ENCODE data around the gene MLLT3.

MLLT3 gene

GRCh38 chr9:20403346-20403745 is 219.0 kb downstream of the MLLT3 start:
- H3K27ac Mint-ChIP-seq = peak overlapping the region; percentile 39
- peaks cover 18% of the 10 kb centered on the region for H3K36me3 Mint-ChIP-seq (ENCODE audit: low read depth)
- H3K27me3 Mint-ChIP-seq (ENCODE audit: low read depth) = no peaks in the 10 kb centered on the region
- H3K9me3 Mint-ChIP-seq = no peaks in the 10 kb centered on the region
- no peak for DNase-seq (ENCODE audit: low spot score)
- H3K4me3 Mint-ChIP-seq = no peak overlapping the region
- peaks cover 32% of the 10 kb centered on the region for H3K4me1 Mint-ChIP-seq (ENCODE audit: low read depth)

DNA sequence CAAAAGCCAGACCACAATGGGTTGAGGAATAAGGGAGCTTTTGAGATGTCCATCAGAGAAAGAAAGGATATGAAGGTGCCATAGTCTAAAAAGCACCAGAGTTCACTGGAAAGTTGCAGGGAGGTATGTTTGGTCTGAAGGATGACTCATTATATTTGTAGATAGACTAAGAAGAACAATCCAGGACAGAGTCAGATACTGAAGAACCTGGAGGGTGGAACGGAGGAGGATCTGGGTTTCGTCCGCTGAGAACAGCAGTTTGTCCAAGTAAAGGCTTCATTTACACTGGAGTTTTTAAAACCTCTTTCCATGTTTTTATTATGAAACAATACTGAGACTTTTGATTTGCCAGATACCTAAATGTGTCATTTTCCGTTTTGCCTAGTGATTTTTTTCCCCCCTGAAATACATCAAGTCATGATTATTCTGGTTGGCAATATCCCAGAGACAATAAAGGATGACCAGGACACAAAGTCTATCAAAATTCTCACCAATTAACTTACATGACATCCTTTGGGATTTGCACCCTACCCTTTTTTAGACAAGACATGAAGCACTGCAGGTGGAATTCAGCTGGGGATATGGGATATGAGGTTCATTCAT is 219.9 kb downstream of the MLLT3 start:
- no peaks in the 10 kb centered on the region for H3K9me3 Mint-ChIP-seq
- peak overlapping the region; percentile 30 for H3K4me3 Mint-ChIP-seq
- peaks cover 33% of the 10 kb centered on the region for H3K4me1 Mint-ChIP-seq (ENCODE audit: low read depth)
- H3K27ac Mint-ChIP-seq = no peak overlapping the region
- H3K36me3 Mint-ChIP-seq (ENCODE audit: low read depth) = peaks cover 16% of the 10 kb centered on the region
- no peak for DNase-seq (ENCODE audit: low spot score)
- no peaks in the 10 kb centered on the region for H3K27me3 Mint-ChIP-seq (ENCODE audit: low read depth)

DNA sequence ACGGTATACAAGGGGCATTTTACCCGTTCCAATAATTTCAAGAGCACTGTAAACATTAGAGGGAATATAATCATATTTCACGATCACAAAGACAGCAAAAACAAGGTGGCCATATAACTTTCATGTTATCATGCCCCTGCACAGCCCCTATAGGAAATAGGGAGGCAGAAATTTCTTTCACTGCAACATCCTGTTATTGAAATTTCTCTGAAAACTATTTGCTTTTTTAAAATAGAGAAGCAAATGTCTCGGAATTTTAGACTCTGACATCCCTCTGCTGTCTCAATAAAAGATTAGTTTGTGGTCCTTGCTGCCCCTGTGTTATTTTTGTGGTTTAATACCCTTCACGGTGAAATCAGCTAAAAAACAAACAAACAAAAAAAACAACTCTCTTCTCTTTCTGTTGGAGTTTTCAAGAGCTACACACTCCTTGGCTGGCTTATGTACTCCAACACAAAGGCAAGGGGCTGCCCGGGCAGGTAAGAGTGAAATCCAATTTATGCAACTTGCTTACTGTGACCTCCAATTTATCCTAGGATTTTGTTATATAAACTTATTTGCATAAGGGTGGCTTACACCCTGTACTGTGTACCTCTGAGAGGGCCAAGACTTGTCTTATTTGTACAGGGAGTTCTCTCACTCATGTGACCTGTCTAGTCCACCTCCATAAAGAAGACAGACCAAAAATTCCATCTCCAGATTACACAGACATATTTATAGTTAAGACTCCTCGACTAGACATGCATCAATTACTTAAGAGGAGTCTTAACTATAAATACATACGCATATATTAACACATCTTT is 223.6 kb downstream of the MLLT3 start:
- Mint-ChIP-seq H3K4me1 (ENCODE audit: low read depth) (peaks cover 30% of the 10 kb centered on the region), H3K4me3 (no peak overlapping the region), H3K27ac (no peak overlapping the region)

DNA sequence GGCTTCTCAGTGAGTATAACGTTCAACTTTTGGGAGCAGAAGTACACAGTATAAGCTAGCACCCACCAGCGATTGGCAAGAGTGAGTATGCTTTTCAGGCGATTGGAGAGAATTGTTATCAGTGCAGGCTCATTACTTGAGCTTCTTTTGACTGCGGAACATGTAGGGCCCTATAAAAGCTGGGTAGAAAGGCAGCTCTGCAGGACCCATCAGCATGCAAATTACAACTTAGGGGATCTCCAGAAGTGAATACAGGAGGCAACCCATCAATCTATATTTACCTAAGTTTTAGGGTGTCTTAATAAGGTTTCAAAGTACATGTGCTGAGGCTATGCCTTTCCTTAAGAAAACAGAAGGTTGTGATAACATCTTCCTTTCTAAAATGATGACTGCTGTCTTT is 225.0 kb downstream of the MLLT3 start:
- Mint-ChIP-seq H3K9me3 (no peaks in the 10 kb centered on the region), H3K4me3 (no peak overlapping the region), H3K27me3 (ENCODE audit: low read depth) (no peaks in the 10 kb centered on the region), H3K36me3 (ENCODE audit: low read depth) (peaks cover 16% of the 10 kb centered on the region), H3K4me1 (ENCODE audit: low read depth) (peaks cover 20% of the 10 kb centered on the region), H3K27ac (no peak overlapping the region)
- DNase-seq (ENCODE audit: low spot score) = no peak

More for the DNA sequence above, 223.6 kb downstream of the MLLT3 start:
- DNase-seq (ENCODE audit: low spot score) = no peak
- peaks cover 19% of the 10 kb centered on the region for H3K36me3 Mint-ChIP-seq (ENCODE audit: low read depth)
- no peaks in the 10 kb centered on the region for H3K9me3 Mint-ChIP-seq
- H3K27me3 Mint-ChIP-seq (ENCODE audit: low read depth) = no peaks in the 10 kb centered on the region

DNA sequence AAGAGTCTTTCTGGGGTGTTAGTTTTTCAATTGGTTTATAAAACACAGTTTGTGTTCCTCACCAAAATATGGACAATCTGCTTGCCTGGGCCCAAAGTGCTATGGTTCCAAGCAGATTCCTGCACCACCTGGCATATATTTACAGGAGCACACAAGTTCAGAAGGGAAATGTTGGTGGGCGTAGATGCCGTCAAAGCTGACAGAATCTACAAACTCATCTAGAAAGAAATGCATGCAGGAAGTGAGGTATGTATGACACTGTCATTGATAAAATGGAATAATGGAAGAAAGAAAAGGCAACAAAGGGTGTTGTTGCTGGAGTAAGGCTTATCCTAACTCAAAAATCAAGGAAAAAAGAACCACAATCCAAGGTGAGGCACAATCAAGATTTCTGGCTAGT is 225.8 kb downstream of the MLLT3 start:
- peaks cover 20% of the 10 kb centered on the region for H3K4me1 Mint-ChIP-seq (ENCODE audit: low read depth)
- no peak for DNase-seq (ENCODE audit: low spot score)
- no peak overlapping the region for H3K27ac Mint-ChIP-seq

GRCh38 chr9:20395651-20396050 is 226.6 kb downstream of the MLLT3 start:
- DNase-seq (ENCODE audit: low spot score) = no peak
- Mint-ChIP-seq H3K36me3 (ENCODE audit: low read depth) (peaks cover 10% of the 10 kb centered on the region), H3K4me3 (no peak overlapping the region), H3K9me3 (no peaks in the 10 kb centered on the region), H3K27me3 (ENCODE audit: low read depth) (no peaks in the 10 kb centered on the region), H3K4me1 (ENCODE audit: low read depth) (peaks cover 20% of the 10 kb centered on the region), H3K27ac (no peak overlapping the region)

More for the DNA sequence above, 225.8 kb downstream of the MLLT3 start:
- Mint-ChIP-seq H3K4me3 (no peak overlapping the region), H3K27me3 (ENCODE audit: low read depth) (no peaks in the 10 kb centered on the region), H3K9me3 (no peaks in the 10 kb centered on the region), H3K36me3 (ENCODE audit: low read depth) (peaks cover 10% of the 10 kb centered on the region)

GRCh38 chr9:20394969-20395368 is 227.3 kb downstream of the MLLT3 start:
- Mint-ChIP-seq H3K4me3 (no peak overlapping the region), H3K27me3 (ENCODE audit: low read depth) (no peaks in the 10 kb centered on the region), H3K9me3 (no peaks in the 10 kb centered on the region), H3K36me3 (ENCODE audit: low read depth) (peaks cover 11% of the 10 kb centered on the region), H3K27ac (no peak overlapping the region), H3K4me1 (ENCODE audit: low read depth) (peaks cover 19% of the 10 kb centered on the region)
- no peak for DNase-seq (ENCODE audit: low spot score)

GRCh38 chr9:20391208-20391607 is 231.1 kb downstream of the MLLT3 start:
- Mint-ChIP-seq H3K27ac (no peak overlapping the region), H3K4me1 (ENCODE audit: low read depth) (peaks cover 8% of the 10 kb centered on the region)

GRCh38 chr9:20390400-20390799 is 231.9 kb downstream of the MLLT3 start:
- DNase-seq (ENCODE audit: low spot score) = no peak

More at GRCh38 chr9:20391208-20391607, 231.1 kb downstream of the MLLT3 start:
- H3K27me3 Mint-ChIP-seq (ENCODE audit: low read depth) = no peaks in the 10 kb centered on the region
- DNase-seq (ENCODE audit: low spot score) = no peak
- no peak overlapping the region for H3K4me3 Mint-ChIP-seq
- H3K36me3 Mint-ChIP-seq (ENCODE audit: low read depth) = peaks cover 11% of the 10 kb centered on the region
- H3K9me3 Mint-ChIP-seq = no peaks in the 10 kb centered on the region

DNA sequence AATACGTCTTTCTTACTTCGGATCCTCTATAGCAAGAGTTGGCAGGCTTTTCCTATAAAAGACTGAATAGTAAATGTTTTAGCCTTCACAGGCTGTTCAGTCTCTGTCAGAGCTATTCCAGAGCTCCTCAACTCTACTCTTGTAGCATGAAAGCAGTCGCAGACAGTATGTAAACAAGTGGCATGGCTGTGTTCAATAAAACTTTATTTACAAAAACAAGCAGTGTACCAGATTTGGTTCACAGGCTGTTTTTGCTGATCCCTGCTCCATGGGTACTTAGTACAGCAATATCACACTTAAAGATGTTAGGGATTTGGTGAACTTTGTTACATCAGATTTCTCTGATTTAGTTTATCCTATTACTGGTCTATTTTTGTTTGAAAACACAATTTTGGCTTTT is 235.2 kb downstream of the MLLT3 start:
- Mint-ChIP-seq H3K36me3 (ENCODE audit: low read depth) (peaks cover 12% of the 10 kb centered on the region), H3K27ac (no peak overlapping the region), H3K27me3 (ENCODE audit: low read depth) (no peaks in the 10 kb centered on the region), H3K4me3 (no peak overlapping the region), H3K4me1 (ENCODE audit: low read depth) (peaks cover 10% of the 10 kb centered on the region), H3K9me3 (no peaks in the 10 kb centered on the region)
- DNase-seq (ENCODE audit: low spot score) = no peak

More at GRCh38 chr9:20390400-20390799, 231.9 kb downstream of the MLLT3 start:
- Mint-ChIP-seq H3K36me3 (ENCODE audit: low read depth) (peaks cover 11% of the 10 kb centered on the region), H3K4me1 (ENCODE audit: low read depth) (peaks cover 3% of the 10 kb centered on the region), H3K9me3 (no peaks in the 10 kb centered on the region), H3K27ac (no peak overlapping the region), H3K4me3 (no peak overlapping the region), H3K27me3 (ENCODE audit: low read depth) (no peaks in the 10 kb centered on the region)

- no peaks in the 10 kb centered on the region for H3K9me3 Mint-ChIP-seq
- no peak overlapping the region for H3K27ac Mint-ChIP-seq
- peaks cover 10% of the 10 kb centered on the region for H3K4me1 Mint-ChIP-seq (ENCODE audit: low read depth)
- H3K4me3 Mint-ChIP-seq = no peak overlapping the region
- no peak for DNase-seq (ENCODE audit: low spot score)
- H3K36me3 Mint-ChIP-seq (ENCODE audit: low read depth) = peaks cover 14% of the 10 kb centered on the region
- H3K27me3 Mint-ChIP-seq (ENCODE audit: low read depth) = no peaks in the 10 kb centered on the region
Measured at GRCh38 chr9:20384642-20385041, 237.7 kb downstream of the MLLT3 start.

DNA sequence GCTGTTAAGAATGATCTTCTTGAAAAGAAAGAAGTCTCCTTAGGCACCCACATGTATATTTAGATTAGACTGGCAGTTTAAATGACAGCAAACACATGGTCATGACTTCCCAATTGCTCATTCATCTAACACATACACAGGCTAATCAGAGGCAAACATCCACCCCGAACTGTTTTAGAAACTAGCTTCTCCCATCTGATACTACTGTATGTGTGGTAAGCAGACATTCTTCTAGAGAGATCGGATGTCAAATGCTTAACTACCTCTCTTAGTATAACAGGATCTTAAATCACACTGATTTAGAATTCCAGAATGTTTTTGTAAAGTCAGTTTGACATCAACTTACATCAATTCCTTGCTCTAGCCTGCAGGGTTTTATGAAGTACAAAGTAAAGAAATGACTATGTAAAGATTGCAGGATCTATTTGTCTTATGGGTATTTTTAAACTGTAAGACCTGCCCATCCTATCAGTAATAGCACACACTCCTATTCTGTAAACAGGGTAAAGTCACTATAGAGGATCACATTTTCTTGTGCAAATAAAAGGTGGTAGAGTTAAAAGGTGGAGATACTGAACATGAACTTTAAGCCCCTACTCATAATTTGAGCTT is 239.7 kb downstream of the MLLT3 start:
- Mint-ChIP-seq H3K4me3 (no peak overlapping the region), H3K9me3 (no peaks in the 10 kb centered on the region), H3K27ac (no peak overlapping the region), H3K27me3 (ENCODE audit: low read depth) (no peaks in the 10 kb centered on the region), H3K4me1 (ENCODE audit: low read depth) (peaks cover 19% of the 10 kb centered on the region), H3K36me3 (ENCODE audit: low read depth) (peaks cover 8% of the 10 kb centered on the region)
- no peak for DNase-seq (ENCODE audit: low spot score)

DNA sequence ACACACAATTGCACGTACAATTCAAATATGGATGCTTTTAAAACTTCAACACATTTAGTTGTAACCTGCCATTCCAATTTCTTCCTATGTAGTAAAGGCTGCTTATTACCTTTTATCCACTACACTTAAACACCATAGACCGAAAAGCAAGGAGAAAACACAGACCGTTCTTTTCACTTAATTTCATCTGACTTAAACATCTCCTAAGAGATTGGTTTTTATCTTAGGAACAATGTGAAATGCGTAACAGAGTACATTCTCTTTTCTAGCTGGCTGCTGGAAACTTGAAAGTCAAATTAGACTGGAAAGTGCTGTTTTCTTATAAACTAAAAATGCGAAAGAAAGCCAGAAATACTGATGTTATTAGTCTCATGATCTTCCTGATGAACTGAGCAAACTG is 241.8 kb downstream of the MLLT3 start:
- Mint-ChIP-seq H3K4me1 (ENCODE audit: low read depth) (peaks cover 33% of the 10 kb centered on the region), H3K27ac (no peak overlapping the region), H3K4me3 (no peak overlapping the region), H3K9me3 (no peaks in the 10 kb centered on the region), H3K36me3 (ENCODE audit: low read depth) (peaks cover 17% of the 10 kb centered on the region), H3K27me3 (ENCODE audit: low read depth) (no peaks in the 10 kb centered on the region)
- DNase-seq (ENCODE audit: low spot score) = no peak

GRCh38 chr9:20379804-20380225 is 242.5 kb downstream of the MLLT3 start:
- H3K4me1 Mint-ChIP-seq (ENCODE audit: low read depth) = peaks cover 33% of the 10 kb centered on the region
- H3K36me3 Mint-ChIP-seq (ENCODE audit: low read depth) = peaks cover 21% of the 10 kb centered on the region
- DNase-seq (ENCODE audit: low spot score) = no peak
- H3K27ac Mint-ChIP-seq = no peak overlapping the region
- no peaks in the 10 kb centered on the region for H3K27me3 Mint-ChIP-seq (ENCODE audit: low read depth)
- H3K4me3 Mint-ChIP-seq = no peak overlapping the region
- no peaks in the 10 kb centered on the region for H3K9me3 Mint-ChIP-seq
